ENCODE data around the gene BPIFA2. TPM values are rescaled to one million over a fixed set of nuclear protein-coding genes. Genes with fewer than 3 reads are reported as not detected.

The BPIFA2 gene
- total RNA-seq, 4 donors from 2014 or later: not detected

GRCh38 chr20:33211817-33212424 lies 44.0 kb downstream of the BPIFA2 start:
- ATAC-seq (ENCODE audit: low FRiP score) (no peak), DNase-seq (ENCODE audit: low spot score) (no peak)
- TF ChIP-seq, protein P1, sequence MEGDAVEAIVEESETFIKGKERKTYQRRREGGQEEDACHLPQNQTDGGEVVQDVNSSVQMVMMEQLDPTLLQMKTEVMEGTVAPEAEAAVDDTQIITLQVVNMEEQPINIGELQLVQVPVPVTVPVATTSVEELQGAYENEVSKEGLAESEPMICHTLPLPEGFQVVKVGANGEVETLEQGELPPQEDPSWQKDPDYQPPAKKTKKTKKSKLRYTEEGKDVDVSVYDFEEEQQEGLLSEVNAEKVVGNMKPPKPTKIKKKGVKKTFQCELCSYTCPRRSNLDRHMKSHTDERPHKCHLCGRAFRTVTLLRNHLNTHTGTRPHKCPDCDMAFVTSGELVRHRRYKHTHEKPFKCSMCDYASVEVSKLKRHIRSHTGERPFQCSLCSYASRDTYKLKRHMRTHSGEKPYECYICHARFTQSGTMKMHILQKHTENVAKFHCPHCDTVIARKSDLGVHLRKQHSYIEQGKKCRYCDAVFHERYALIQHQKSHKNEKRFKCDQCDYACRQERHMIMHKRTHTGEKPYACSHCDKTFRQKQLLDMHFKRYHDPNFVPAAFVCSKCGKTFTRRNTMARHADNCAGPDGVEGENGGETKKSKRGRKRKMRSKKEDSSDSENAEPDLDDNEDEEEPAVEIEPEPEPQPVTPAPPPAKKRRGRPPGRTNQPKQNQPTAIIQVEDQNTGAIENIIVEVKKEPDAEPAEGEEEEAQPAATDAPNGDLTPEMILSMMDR (IDR thresholded peaks at IDR 0.05): no peak

DNA sequence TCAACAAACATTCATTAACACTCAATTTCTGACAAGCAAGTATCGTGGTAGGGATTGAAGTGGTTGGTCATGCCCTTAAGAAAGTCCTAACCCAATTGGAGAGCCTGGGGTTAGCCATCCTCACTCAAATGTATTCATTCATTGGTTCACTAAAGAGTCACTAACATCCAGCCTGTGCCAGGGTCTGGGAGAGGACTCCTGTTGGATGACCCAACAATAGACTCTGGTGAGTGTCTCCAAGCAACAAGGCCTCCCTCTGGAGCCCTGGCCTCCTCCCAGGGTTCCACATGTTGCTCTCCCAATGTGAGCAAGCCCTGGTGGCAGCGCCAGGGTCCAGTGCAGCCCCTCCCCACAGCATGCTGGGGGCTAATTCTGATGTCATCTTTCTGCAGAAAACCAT lies 49.1 kb downstream of the BPIFA2 start, which contains the start of gene BPIFA3:
Gene BPIFA3 (plus strand): TSS at position 301 of the 400 bp plus-strand sequence. CDS start 185 bp downstream, outside the sequence.
- TF ChIP-seq, protein P1 (IDR thresholded peaks at IDR 0.05): no peak
- DNase-seq (ENCODE audit: low spot score): no peak
- ATAC-seq (ENCODE audit: low FRiP score): no peak

DNA sequence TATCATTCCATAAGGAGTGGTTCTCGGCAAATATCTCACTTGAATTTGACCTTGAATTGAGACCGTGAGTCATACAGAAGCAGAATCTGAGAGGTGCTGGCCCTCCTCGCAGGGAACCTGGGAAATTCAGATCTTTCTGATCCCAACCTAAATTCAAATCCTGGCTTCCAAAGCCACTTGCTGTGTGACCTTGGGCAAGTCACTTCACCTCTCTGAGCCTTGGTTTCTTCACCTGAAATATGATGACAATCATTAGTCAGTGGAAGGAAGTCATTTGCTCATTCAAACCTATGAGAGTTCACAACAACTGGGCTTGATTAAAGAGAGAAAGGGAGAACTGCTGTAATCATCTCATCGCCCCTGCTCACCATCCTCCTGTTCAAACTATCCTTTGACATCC lies 56.4 kb downstream of the BPIFA2 start:
- DNase-seq (ENCODE audit: low spot score) (no peak), ATAC-seq (ENCODE audit: low FRiP score) (no peak)
- TF ChIP-seq, protein P1 (IDR thresholded peaks at IDR 0.05): no peak

- ATAC-seq (ENCODE audit: low FRiP score): no peak
- no peak for DNase-seq (ENCODE audit: low spot score)
- TF ChIP-seq, protein P1 (IDR thresholded peaks at IDR 0.05): no peak
Measured at GRCh38 chr20:33229843-33230242, 61.9 kb downstream of the BPIFA2 start.

Other genes with a start within 250 kb of the BPIFA2 start
- gene SUN5, start 163.7 kb upstream of the BPIFA2 start, total RNA-seq: not detected
- gene BPIFB2, start 160.5 kb upstream of the BPIFA2 start, total RNA-seq: not detected
- gene BPIFB6, start 136.5 kb upstream of the BPIFA2 start, total RNA-seq: not detected
- not detected for gene BPIFB3, start 114.3 kb upstream of the BPIFA2 start, total RNA-seq
- not detected for gene BPIFB4, start 88.5 kb upstream of the BPIFA2 start, total RNA-seq
- not detected for gene BPIFA3, start 49.2 kb downstream of the BPIFA2 start, total RNA-seq
- gene BPIFA1, start 67.8 kb downstream of the BPIFA2 start, total RNA-seq: not detected
- gene BPIFB1, start 115.1 kb downstream of the BPIFA2 start, total RNA-seq: not detected
- gene CDK5RAP1, start 233.4 kb downstream of the BPIFA2 start, total RNA-seq: 10 to 100 TPM; 15.1 to 26.2 (median 17.8) TPM

All from omental fat pad (tissue), 4 donors.